Measurements from ENCODE around the gene GNG12. TPM values are rescaled to one million over a fixed set of nuclear protein-coding genes. Genes with fewer than 3 reads are reported as not detected.
"Not testable (repeated sequence)": the region's sequence is repeated elsewhere in the genome, so short reads cannot be mapped to it uniquely, and the experiment has no call there.

The GNG12 gene
- total RNA-seq, 1 donor from 2014 or later: 60.5 TPM

- DNase-seq (ENCODE audit: low read depth): peak; percentile 57
These were observed 147.6 kb downstream of the GNG12 start for GRCh38 chr1:67685558-67686266.

GRCh38 chr1:67685067-67685557 is 148.2 kb downstream of the GNG12 start, which contains the start of gene GADD45A:
Gene GADD45A, plus strand, starts transcription at chr1:67685201. Its CDS starts 294 bp downstream, at chr1:67685495.
- DNase-seq (ENCODE audit: low read depth): peak; percentile 100

- DNase-seq (ENCODE audit: low read depth): no peak
These were observed 148.7 kb downstream of the GNG12 start for GRCh38 chr1:67684526-67685066.

- DNase-seq (ENCODE audit: low read depth): peak; percentile 63
These were observed 149.3 kb downstream of the GNG12 start for GRCh38 chr1:67683766-67684525.

GRCh38 chr1:67683316-67683715 is 150.0 kb downstream of the GNG12 start:
- no peak for DNase-seq (ENCODE audit: low read depth)

- peak; percentile 64 for DNase-seq (ENCODE audit: low read depth)
These were observed 150.5 kb downstream of the GNG12 start for GRCh38 chr1:67682659-67683197.

GRCh38 chr1:67680486-67680885 is 152.8 kb downstream of the GNG12 start:
- DNase-seq (ENCODE audit: low read depth): no peak

GRCh38 chr1:67679691-67680090 is 153.6 kb downstream of the GNG12 start:
- no peak for DNase-seq (ENCODE audit: low read depth)

GRCh38 chr1:67677930-67678329 is 155.3 kb downstream of the GNG12 start:
- no peak for DNase-seq (ENCODE audit: low read depth)

GRCh38 chr1:67677408-67677807 is 155.9 kb downstream of the GNG12 start:
- no peak for DNase-seq (ENCODE audit: low read depth)

GRCh38 chr1:67676946-67677345 is 156.3 kb downstream of the GNG12 start:
- DNase-seq (ENCODE audit: low read depth): no peak

GRCh38 chr1:67676287-67676686 is 157.0 kb downstream of the GNG12 start:
- no peak for DNase-seq (ENCODE audit: low read depth)

GRCh38 chr1:67675800-67676199 is 157.5 kb downstream of the GNG12 start:
- DNase-seq (ENCODE audit: low read depth): peak; percentile 78

GRCh38 chr1:67674260-67675011 is 158.8 kb downstream of the GNG12 start:
- DNase-seq (ENCODE audit: low read depth): peak; percentile 83

- no peak for DNase-seq (ENCODE audit: low read depth)
These were observed 159.6 kb downstream of the GNG12 start for GRCh38 chr1:67673468-67674201.

GRCh38 chr1:67672260-67672803 is 160.9 kb downstream of the GNG12 start:
- DNase-seq (ENCODE audit: low read depth): no peak

- DNase-seq (ENCODE audit: low read depth): no peak
These were observed 164.6 kb downstream of the GNG12 start for GRCh38 chr1:67668660-67669059.

GRCh38 chr1:67666636-67667035 is 166.6 kb downstream of the GNG12 start:
- no peak for DNase-seq (ENCODE audit: low read depth)

GRCh38 chr1:67665307-67665706 is 168.0 kb downstream of the GNG12 start:
- not testable (repeated sequence) for DNase-seq (ENCODE audit: low read depth)

- DNase-seq (ENCODE audit: low read depth): no peak
These were observed 169.2 kb downstream of the GNG12 start for GRCh38 chr1:67664048-67664447.
